Measurements from ENCODE around the gene ALOXE3. TPM values are rescaled to one million over a fixed set of nuclear protein-coding genes. Genes with fewer than 3 reads are reported as not detected.

ALOXE3 gene
- total RNA-seq, 4 donors from 2014 or later = not detected

DNA sequence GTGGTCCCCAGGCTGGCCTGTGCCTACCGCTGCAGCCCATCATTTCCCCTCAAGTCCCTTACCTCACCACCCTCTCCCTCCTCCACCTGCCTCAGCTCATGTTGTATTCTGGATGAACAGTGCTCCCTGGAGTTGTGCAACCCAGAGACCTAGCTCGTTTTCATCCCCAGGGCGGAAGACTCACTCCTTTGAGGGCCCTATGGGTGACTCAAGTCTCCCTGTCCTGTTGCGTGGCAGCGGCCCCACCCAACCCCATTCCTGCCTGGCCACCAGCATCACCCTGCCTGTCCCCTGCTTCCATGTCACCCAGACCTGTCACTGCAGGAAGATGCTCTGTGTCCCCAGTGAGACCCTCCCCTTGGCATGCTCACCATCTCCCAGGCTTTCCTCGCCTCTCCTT lies 34.1 kb downstream of the ALOXE3 start:
- TF ChIP-seq, protein P1, sequence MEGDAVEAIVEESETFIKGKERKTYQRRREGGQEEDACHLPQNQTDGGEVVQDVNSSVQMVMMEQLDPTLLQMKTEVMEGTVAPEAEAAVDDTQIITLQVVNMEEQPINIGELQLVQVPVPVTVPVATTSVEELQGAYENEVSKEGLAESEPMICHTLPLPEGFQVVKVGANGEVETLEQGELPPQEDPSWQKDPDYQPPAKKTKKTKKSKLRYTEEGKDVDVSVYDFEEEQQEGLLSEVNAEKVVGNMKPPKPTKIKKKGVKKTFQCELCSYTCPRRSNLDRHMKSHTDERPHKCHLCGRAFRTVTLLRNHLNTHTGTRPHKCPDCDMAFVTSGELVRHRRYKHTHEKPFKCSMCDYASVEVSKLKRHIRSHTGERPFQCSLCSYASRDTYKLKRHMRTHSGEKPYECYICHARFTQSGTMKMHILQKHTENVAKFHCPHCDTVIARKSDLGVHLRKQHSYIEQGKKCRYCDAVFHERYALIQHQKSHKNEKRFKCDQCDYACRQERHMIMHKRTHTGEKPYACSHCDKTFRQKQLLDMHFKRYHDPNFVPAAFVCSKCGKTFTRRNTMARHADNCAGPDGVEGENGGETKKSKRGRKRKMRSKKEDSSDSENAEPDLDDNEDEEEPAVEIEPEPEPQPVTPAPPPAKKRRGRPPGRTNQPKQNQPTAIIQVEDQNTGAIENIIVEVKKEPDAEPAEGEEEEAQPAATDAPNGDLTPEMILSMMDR (IDR thresholded peaks at IDR 0.05; ENCODE audit: low read depth) = no peak

DNA sequence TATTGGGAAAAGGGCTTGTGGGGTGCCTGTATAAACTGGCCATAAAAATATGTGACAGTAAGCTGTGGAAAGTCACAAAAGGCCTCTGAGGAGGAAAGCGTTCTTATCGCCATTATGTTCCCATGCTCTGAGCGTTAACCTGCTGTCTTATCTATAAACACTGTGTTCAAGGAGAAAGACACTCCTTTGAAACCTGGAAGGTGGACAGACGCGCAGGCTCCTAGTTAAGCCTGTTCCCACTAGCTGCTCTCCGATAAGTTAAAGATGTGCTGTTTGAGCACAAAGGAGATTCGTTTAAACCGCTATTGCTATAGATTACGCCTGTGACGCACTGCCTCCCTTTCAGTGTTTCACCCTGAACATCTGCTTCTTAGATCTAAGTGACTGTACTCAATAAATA lies 36.0 kb downstream of the ALOXE3 start:
- TF ChIP-seq, protein P1 (IDR thresholded peaks at IDR 0.05; ENCODE audit: low read depth) = no peak

DNA sequence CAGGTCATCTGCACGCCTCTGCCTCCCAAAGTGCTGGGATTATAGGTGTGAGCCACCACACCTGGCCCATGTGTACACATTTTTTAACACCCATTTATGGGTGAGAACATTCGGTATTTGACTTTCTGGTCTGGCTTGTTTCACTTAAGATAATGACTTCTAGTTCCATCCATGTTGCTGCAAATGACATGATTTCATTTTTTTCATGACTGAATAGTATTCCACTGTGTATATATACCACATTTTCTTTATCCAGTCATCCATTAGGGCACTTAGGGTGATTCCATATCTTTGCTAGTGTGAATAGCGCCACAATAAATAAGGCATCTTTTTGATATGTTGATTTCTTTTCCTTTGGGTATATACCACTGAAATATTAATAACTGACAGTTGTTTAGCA lies 36.4 kb downstream of the ALOXE3 start:
- TF ChIP-seq, protein P1 (IDR thresholded peaks at IDR 0.05; ENCODE audit: low read depth) = no peak

DNA sequence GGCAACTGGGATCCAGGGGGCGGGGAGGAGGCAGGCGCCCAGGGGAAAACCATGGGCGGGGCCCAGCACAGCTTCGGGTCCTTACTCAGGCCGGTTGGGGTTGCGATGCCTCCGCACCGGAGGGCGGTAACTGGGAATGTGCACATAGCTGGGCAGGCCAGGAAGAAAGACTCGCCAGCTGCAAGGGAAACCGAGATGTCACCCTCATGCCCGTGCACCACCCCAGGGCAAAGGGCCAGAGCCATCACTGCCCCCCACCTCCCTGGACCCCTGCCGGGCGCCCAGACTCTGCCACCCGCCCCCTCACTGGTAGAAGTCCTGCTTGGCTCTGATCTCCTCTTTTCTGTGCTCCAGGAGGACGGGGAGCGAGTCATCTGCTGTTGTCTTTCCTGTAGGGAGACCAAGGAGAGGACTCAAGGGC lies 37.5 kb downstream of the ALOXE3 start:
- TF ChIP-seq, protein P1 (IDR thresholded peaks at IDR 0.05; ENCODE audit: low read depth) = no peak

DNA sequence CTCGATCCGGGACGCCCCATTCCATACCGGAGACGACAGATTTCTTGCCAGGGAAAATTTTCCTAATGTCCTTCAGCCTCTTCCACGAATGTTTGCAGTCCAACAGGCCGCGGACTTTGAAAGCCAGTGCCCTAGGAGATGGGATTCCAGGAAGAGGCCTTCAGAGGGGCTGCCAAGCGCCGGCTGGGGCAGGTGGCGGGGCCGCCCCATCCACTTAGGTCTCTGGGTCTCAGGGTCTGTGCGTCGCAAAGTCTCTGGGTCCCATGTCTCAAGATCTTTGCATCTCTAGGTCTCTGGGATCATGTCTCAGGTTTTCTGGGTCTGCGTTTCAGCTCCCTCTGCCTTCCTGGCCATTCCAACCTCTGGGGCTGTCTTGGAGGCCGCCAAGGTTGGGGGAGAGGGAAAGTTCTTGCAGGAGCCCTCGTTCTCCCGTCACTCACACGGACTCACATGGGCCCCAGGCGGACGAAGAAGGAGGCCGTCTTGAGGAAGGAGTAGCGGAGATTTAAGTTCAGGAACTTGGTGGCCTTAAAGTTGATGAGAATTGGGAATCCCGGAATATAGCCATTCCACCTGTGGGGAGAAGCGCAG lies 38.0 kb downstream of the ALOXE3 start:
- TF ChIP-seq, protein P1 (IDR thresholded peaks at IDR 0.05; ENCODE audit: low read depth) = no peak

DNA sequence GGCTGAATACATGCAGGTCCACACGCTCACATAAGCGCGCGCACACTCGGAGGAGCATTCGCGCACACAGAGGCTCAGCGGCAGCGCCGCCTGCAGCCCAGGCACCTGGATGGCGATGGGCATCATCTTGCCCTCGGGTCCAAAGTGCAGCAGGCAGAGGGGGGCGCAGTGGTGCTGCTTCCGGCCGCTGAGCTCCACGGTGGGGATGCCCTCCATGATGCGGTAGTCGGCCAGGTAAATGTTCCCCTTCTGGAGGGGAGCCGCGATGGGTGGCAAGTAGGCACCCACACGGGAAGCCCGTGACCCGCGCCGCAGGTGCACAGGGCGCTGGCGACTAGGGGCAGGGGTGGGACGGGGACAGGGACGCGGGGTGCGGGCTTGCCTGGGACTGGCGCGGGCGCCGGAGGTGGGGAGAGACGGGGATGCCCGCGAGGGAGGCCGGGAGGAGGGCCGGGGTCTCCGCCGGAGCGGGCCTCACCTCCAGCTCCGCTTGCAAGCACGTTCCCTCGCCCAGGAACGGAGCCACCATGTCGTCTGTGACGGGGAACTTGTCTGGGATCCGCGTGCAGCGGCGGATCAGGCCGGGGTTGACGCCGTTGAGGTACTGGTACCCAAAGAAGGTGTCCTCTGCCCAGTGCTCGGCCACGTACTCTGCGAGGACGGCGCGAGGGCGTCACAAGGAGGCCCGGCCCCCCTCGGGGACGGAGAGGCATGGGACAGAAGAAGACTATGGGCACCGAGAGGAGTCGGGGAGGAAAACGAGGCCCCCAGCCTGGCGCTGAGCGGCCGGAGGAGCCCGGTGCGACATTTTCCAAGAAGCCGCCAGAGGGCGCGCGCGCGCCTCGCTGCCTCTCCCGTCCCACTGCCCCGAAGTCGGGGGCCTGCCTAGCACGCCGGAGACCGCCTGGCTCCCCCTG lies 38.8 kb downstream of the ALOXE3 start:
- TF ChIP-seq, protein P1 (IDR thresholded peaks at IDR 0.05; ENCODE audit: low read depth) = no peak

DNA sequence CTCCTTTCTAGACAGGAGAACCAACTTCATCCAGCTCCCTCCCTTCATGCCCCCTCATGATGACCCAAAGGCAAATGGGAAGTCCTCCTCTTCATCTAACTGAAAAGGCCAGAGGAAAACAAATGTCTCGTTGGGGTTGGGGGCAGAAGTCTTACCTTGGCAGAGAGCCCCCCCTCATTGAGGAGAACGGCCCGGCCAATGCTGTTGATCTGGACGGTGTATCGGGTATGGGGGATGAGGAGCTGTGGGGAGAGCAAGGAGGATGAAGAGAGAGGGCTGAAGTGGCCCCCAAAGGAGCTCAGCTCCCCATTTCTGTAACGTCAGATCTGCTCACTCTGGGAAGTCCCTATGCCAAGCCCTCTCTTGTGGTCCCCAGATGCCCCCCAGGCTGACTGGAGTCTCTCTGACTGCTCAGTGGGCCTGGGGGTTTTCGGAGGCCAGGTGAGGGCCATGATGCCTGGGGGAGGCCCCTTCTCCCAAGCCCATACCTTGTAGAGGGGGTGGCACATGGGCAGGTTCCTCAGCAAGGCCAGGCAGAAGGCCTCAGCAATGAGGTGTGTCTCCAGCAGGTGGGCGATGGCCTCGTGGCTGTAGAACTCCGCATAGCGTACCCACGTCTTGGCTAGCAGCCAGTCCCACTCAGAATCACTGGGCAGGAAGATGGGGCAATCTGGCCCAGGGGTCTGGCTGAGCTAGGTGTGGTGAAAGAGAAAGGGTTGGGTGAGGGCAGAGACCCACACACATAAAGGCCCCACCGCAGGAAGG lies 41.6 kb downstream of the ALOXE3 start:
- TF ChIP-seq, protein P1 (IDR thresholded peaks at IDR 0.05; ENCODE audit: low read depth) = no peak
